SK-N-SH treated with all-trans-retinoic acid at 6 μM for 48 hours (cell line): ENCODE measurements around the gene CIT.

Experiments
- GLIS3 ChIP-seq: fragments of 250-450 bp; sonication (Bioruptor Pico); IDR thresholded peaks from 2 replicates; pipeline ENCODE4 v1.5.0; 2020; ENCODE audit warnings: mild to moderate bottlenecking, moderate library complexity
- ZNF8 ChIP-seq: fragments of 450-650 bp; formaldehyde crosslinking; IDR thresholded peaks from 2 replicates; pipeline ENCODE4 v1.5.0; 2020; ENCODE audit warnings: mild to moderate bottlenecking, moderate library complexity
- TF ChIP-seq, protein P1 (sequence below): fragments of 250-450 bp; sonication (Bioruptor Pico); IDR thresholded peaks from 2 replicates; pipeline ENCODE4 v1.5.0; 2020; ENCODE audit warnings: mild to moderate bottlenecking, moderate library complexity

DNA sequence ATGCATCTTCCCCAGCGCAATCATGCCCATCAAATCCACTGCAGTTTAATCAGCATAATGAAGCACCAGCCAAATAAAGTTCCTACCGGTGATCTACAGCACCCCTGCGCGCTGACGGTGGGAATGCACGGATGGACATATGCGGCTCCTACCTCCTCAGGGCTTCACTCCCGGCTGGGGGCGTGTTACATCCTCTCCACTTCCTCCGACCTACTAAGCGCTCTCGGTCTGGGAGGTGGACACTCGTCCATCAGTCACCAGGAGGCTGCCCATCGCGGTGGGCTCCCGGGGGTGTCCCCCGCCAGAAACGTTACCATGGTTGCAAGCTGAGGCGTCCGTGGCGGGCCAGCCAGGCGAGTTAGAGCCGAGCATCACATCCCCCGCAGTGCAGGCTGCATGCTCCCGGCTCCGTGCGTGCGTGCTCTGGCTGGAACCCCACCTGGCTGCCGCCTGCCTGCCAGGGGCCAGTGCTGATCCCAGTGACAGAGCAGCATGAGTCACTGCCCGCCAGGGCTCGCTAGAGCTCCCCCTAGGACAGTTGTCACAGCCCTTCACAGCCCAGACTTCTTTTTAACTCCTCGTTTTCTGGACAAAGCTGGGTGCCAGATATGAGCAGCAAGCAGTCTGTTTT, 73.0 kb downstream of the CIT start:
- TF ChIP-seq ZNF8 (no peak), GLIS3 (no peak)
- TF ChIP-seq, protein P1, sequence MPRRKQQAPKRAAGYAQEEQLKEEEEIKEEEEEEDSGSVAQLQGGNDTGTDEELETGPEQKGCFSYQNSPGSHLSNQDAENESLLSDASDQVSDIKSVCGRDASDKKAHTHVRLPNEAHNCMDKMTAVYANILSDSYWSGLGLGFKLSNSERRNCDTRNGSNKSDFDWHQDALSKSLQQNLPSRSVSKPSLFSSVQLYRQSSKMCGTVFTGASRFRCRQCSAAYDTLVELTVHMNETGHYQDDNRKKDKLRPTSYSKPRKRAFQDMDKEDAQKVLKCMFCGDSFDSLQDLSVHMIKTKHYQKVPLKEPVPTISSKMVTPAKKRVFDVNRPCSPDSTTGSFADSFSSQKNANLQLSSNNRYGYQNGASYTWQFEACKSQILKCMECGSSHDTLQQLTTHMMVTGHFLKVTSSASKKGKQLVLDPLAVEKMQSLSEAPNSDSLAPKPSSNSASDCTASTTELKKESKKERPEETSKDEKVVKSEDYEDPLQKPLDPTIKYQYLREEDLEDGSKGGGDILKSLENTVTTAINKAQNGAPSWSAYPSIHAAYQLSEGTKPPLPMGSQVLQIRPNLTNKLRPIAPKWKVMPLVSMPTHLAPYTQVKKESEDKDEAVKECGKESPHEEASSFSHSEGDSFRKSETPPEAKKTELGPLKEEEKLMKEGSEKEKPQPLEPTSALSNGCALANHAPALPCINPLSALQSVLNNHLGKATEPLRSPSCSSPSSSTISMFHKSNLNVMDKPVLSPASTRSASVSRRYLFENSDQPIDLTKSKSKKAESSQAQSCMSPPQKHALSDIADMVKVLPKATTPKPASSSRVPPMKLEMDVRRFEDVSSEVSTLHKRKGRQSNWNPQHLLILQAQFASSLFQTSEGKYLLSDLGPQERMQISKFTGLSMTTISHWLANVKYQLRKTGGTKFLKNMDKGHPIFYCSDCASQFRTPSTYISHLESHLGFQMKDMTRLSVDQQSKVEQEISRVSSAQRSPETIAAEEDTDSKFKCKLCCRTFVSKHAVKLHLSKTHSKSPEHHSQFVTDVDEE (CRISPR knock-in tag): no peak
